Renal cortex interstitium (tissue), 11 donors: ENCODE data around the gene IMPG2. TPM values are rescaled to one million over a fixed set of nuclear protein-coding genes. Genes with fewer than 3 reads are reported as not detected.
A peak's percentile ranks its signal among the peaks of the same experiment; 100 is the strongest.

Experiments used
- DNase-seq, 11 donors: peaks; one replicate each; pipeline ENCODE4 v3.0.0-alpha.2; 2013; ENCODE audit warnings: low read depth in 9 of 11, low spot score in 4 of 11; ENCODE audit errors: extremely low read depth in 1 of 11
- polyA plus RNA-seq, 3 donors: library from polyadenylated mRNA; unstranded; fragments of 120-200 nt; gene quantifications; one replicate each; pipeline ENCODE4 v1.2.1, GENCODE V29; 2013; ENCODE audit not compliant: insufficient read length in 3 of 3

The IMPG2 gene
- polyA plus RNA-seq, 3 donors = 0.37 to 0.70 (median 0.51) TPM

GRCh38 chr3:101200461-101200860 is 119.9 kb downstream of the IMPG2 start:
- DNase-seq = peak; percentile 17 to 73 (median 51)

- DNase-seq = peak; percentile 28 to 66 (median 44)
Observed at GRCh38 chr3:101195951-101196713, 124.2 kb downstream of the IMPG2 start.

GRCh38 chr3:101194392-101194791 is 126.0 kb downstream of the IMPG2 start:
- DNase-seq = no peak

- DNase-seq = no peak
Observed at GRCh38 chr3:101193957-101194356, 126.4 kb downstream of the IMPG2 start.

GRCh38 chr3:101189796-101190195 is 130.6 kb downstream of the IMPG2 start:
- DNase-seq = no peak

- DNase-seq = no peak
Observed at GRCh38 chr3:101189176-101189575, 131.2 kb downstream of the IMPG2 start.

- DNase-seq = no peak
Observed at GRCh38 chr3:101185341-101185740, 135.0 kb downstream of the IMPG2 start.

GRCh38 chr3:101184111-101184510 is 136.3 kb downstream of the IMPG2 start:
- no peak for DNase-seq

- DNase-seq = no peak
Observed at GRCh38 chr3:101183151-101183550, 137.2 kb downstream of the IMPG2 start.

GRCh38 chr3:101182734-101183133 is 137.6 kb downstream of the IMPG2 start:
- no peak for DNase-seq

GRCh38 chr3:101181801-101182200 is 138.6 kb downstream of the IMPG2 start:
- no peak for DNase-seq

- no peak for DNase-seq
Observed at GRCh38 chr3:101179637-101180036, 140.7 kb downstream of the IMPG2 start.

GRCh38 chr3:101177577-101177976 is 142.8 kb downstream of the IMPG2 start:
- no peak for DNase-seq

Other genes with a start within 250 kb of the IMPG2 start
- gene SENP7, start 192.6 kb upstream of the IMPG2 start, polyA plus RNA-seq = 10 to 100 TPM; 59.9 to 91.6 (median 74.3) TPM
- gene TRMT10C, start 241.3 kb upstream of the IMPG2 start, polyA plus RNA-seq = 10 to 100 TPM; 30.3 to 39.4 (median 32.7) TPM